Duodenal mucosa (tissue), 2 donors: ENCODE data around the gene LRIG1.

Experiments used
- H3K27ac ChIP-seq: one replicate; pipeline ENCODE4 v1.7.0; 2013; ENCODE audit warnings: low read depth, low read length
- H3K27me3 ChIP-seq, 2 donors: one replicate each; pipeline ENCODE4 v1.7.0; 2013; ENCODE audit warnings: low read length in 2 of 2, control low read depth in 1 of 2; ENCODE audit not compliant: insufficient read depth in 2 of 2, control insufficient read depth in 1 of 2
- H3K36me3 ChIP-seq, 2 donors: one replicate each; pipeline ENCODE4 v1.7.0; 2013; ENCODE audit warnings: low read length in 2 of 2, control low read depth in 1 of 2; ENCODE audit not compliant: insufficient read depth in 2 of 2, control insufficient read depth in 1 of 2
- H3K4me1 ChIP-seq, 2 donors: one replicate each; pipeline ENCODE4 v1.7.0; 2013; ENCODE audit warnings: low read length in 2 of 2, control low read depth in 1 of 2; ENCODE audit not compliant: insufficient read depth in 2 of 2, control insufficient read depth in 1 of 2
- H3K4me3 ChIP-seq, 2 donors: one replicate each; pipeline ENCODE4 v1.7.0; 2013; ENCODE audit warnings: low read length in 2 of 2, low read depth in 1 of 2
- H3K9ac ChIP-seq, 2 donors: one replicate each; pipeline ENCODE4 v1.7.0; 2013; ENCODE audit warnings: low read length in 2 of 2, low read depth in 1 of 2
- H3K9me3 ChIP-seq, 2 donors: one replicate each; pipeline ENCODE4 v1.7.0; 2013; ENCODE audit warnings: low read length in 2 of 2, control low read depth in 1 of 2; ENCODE audit not compliant: control insufficient read depth in 1 of 2

LRIG1 gene

GRCh38 chr3:66382142-66382541 lies 118.7 kb downstream of the LRIG1 start:
- H3K27ac ChIP-seq = no peak overlapping the region
- no peaks in the 10 kb centered on the region for H3K9me3 ChIP-seq
- peaks cover 6 to 8% of the 10 kb centered on the region in 2 donors for H3K4me1 ChIP-seq
- no peaks in the 10 kb centered on the region for H3K27me3 ChIP-seq
- no peak overlapping the region for H3K4me3 ChIP-seq
- H3K9ac ChIP-seq = no peak overlapping the region
- peaks cover 85 to 99% of the 10 kb centered on the region in 2 donors for H3K36me3 ChIP-seq

GRCh38 chr3:66381626-66382025 lies 119.2 kb downstream of the LRIG1 start:
- H3K4me1 ChIP-seq = peaks cover 11 to 13% of the 10 kb centered on the region in 2 donors
- H3K27me3 ChIP-seq = no peaks in the 10 kb centered on the region
- H3K27ac ChIP-seq = no peak overlapping the region
- no peak overlapping the region for H3K9ac ChIP-seq
- peaks cover 80 to 97% of the 10 kb centered on the region in 2 donors for H3K36me3 ChIP-seq
- no peaks in the 10 kb centered on the region for H3K9me3 ChIP-seq
- H3K4me3 ChIP-seq = no peak overlapping the region

- Histone ChIP-seq H3K4me1 (peaks cover 13 to 17% of the 10 kb centered on the region in 2 donors), H3K27ac (no peak overlapping the region), H3K9me3 (no peaks in the 10 kb centered on the region), H3K9ac (no peak overlapping the region), H3K27me3 (no peaks in the 10 kb centered on the region), H3K36me3 (peaks cover 70 to 93% of the 10 kb centered on the region in 2 donors), H3K4me3 (no peak overlapping the region)
Observed at GRCh38 chr3:66380200-66380932, 120.5 kb downstream of the LRIG1 start.

GRCh38 chr3:66379565-66379964 lies 121.3 kb downstream of the LRIG1 start:
- H3K36me3 ChIP-seq = peaks cover 62 to 89% of the 10 kb centered on the region in 2 donors
- no peak overlapping the region for H3K27ac ChIP-seq

GRCh38 chr3:66378256-66378655 lies 122.6 kb downstream of the LRIG1 start:
- Histone ChIP-seq H3K4me1 (peaks cover 13 to 17% of the 10 kb centered on the region in 2 donors), H3K27me3 (no peaks in the 10 kb centered on the region), H3K9me3 (no peaks in the 10 kb centered on the region), H3K27ac (no peak overlapping the region), H3K4me3 (no peak overlapping the region), H3K9ac (no peak overlapping the region), H3K36me3 (peaks cover 49 to 87% of the 10 kb centered on the region in 2 donors)

More at GRCh38 chr3:66379565-66379964, 121.3 kb downstream of the LRIG1 start:
- peaks cover 13 to 17% of the 10 kb centered on the region in 2 donors for H3K4me1 ChIP-seq
- no peak overlapping the region for H3K4me3 ChIP-seq
- H3K27me3 ChIP-seq = no peaks in the 10 kb centered on the region
- no peak overlapping the region for H3K9ac ChIP-seq
- no peaks in the 10 kb centered on the region for H3K9me3 ChIP-seq

- Histone ChIP-seq H3K27ac (no peak overlapping the region), H3K36me3 (peaks cover 45 to 85% of the 10 kb centered on the region in 2 donors), H3K4me3 (no peak overlapping the region), H3K9ac (no peak overlapping the region), H3K27me3 (no peaks in the 10 kb centered on the region), H3K9me3 (no peaks in the 10 kb centered on the region), H3K4me1 (peaks cover 13 to 17% of the 10 kb centered on the region in 2 donors)
Observed at GRCh38 chr3:66377800-66378199, 123.0 kb downstream of the LRIG1 start.

- H3K27ac ChIP-seq = no peak overlapping the region
- H3K9ac ChIP-seq = no peak overlapping the region
- no peaks in the 10 kb centered on the region for H3K27me3 ChIP-seq
- peaks cover 13 to 17% of the 10 kb centered on the region in 2 donors for H3K4me1 ChIP-seq
- H3K36me3 ChIP-seq = peaks cover 33 to 73% of the 10 kb centered on the region in 2 donors
- H3K4me3 ChIP-seq = no peak overlapping the region
- no peaks in the 10 kb centered on the region for H3K9me3 ChIP-seq
Observed at GRCh38 chr3:66376568-66376967, 124.3 kb downstream of the LRIG1 start.

GRCh38 chr3:66372681-66373350 lies 128.0 kb downstream of the LRIG1 start:
- Histone ChIP-seq H3K4me1 (peaks cover 13 to 16% of the 10 kb centered on the region in 2 donors), H3K27ac (no peak overlapping the region), H3K9me3 (no peaks in the 10 kb centered on the region), H3K27me3 (no peaks in the 10 kb centered on the region), H3K9ac (no peak overlapping the region), H3K36me3 (peaks cover 3 to 35% of the 10 kb centered on the region in 2 donors), H3K4me3 (no peak overlapping the region)

GRCh38 chr3:66371432-66371831 lies 129.4 kb downstream of the LRIG1 start:
- Histone ChIP-seq H3K4me1 (peaks cover 0 to 2% of the 10 kb centered on the region in 2 donors), H3K9me3 (no peaks in the 10 kb centered on the region), H3K27me3 (no peaks in the 10 kb centered on the region), H3K27ac (no peak overlapping the region), H3K9ac (no peak overlapping the region), H3K4me3 (no peak overlapping the region), H3K36me3 (peaks cover 0 to 26% of the 10 kb centered on the region in 2 donors)

GRCh38 chr3:66370179-66370578 lies 130.6 kb downstream of the LRIG1 start:
- Histone ChIP-seq H3K4me1 (no peaks in the 10 kb centered on the region), H3K4me3 (no peak overlapping the region), H3K36me3 (peaks cover 0 to 16% of the 10 kb centered on the region in 2 donors), H3K27ac (no peak overlapping the region), H3K9ac (no peak overlapping the region), H3K9me3 (no peaks in the 10 kb centered on the region), H3K27me3 (no peaks in the 10 kb centered on the region)
